ENCODE measurements around the gene CDH4. TPM values are rescaled to one million over a fixed set of nuclear protein-coding genes. Genes with fewer than 3 reads are reported as not detected.

The CDH4 gene
- total and polyA plus RNA-seq, 4 donors: 0.06 to 0.10 TPM; not detected in 2

DNA sequence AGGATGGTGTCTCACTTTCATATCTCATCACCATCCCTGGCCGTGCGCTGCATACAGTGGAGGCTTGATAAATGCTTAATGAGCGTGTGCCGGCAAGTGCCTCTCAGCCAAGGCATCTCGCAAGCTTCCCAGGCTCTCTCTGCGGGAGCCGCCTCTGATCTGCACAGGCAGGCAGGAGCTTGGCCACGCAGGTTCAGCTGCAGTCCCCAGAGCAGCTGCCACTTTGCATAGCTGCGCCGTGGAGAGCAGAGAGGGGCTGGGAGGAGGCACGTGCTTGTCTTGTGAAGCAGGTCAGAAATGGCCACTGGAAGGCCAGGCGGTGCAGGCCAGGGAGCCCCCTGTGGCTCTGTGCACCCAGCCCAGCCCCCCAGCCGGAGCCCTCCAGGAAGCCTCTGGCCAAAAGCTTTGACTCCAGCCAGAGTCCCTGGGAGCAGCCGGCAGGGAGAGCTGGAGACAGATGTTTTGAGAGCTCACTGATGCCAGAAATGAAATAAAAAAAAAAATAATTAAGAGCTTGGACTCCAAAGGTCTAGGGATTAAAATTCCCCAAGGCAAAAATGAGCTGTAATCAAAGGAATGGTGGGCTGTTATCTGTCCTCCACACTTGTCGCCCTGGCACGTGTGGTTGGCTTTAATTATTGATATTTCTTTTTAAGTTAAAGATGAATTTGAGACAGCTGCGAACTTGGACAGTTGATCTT is 377.0 kb downstream of the CDH4 start:
- no peaks in the 10 kb centered on the region for H3K36me3 ChIP-seq (ENCODE audit: control insufficient read depth in 1 of 2, insufficient read depth in 2 of 2, low read length in 1 of 2)
- DNase-seq (peak in 1 of 2 donors; percentile 67), ATAC-seq (ENCODE audit: low FRiP score) (no peak)
- H3K27me3 ChIP-seq (ENCODE audit: control insufficient read depth in 1 of 2, insufficient read depth in 2 of 2, low read length in 1 of 2): no peaks in the 10 kb centered on the region
- H3K9me3 ChIP-seq (ENCODE audit: control insufficient read depth, low read length): no peaks in the 10 kb centered on the region
- no peak overlapping the region for H3K27ac ChIP-seq (ENCODE audit: low read depth in 1 of 2, low read length in 2 of 2)
- 24 to 29% methylated on average over 17 of the region's 17 CpGs for WGBS, 2 donors
- intact Hi-C loops (cut with DNase I): no loop called here
- H3K4me3 ChIP-seq (ENCODE audit: low read length in 2 of 2): no peak overlapping the region
- H3K4me1 ChIP-seq (ENCODE audit: control insufficient read depth in 1 of 2, insufficient read depth in 2 of 2, low read length in 2 of 2): no peaks in the 10 kb centered on the region

DNA sequence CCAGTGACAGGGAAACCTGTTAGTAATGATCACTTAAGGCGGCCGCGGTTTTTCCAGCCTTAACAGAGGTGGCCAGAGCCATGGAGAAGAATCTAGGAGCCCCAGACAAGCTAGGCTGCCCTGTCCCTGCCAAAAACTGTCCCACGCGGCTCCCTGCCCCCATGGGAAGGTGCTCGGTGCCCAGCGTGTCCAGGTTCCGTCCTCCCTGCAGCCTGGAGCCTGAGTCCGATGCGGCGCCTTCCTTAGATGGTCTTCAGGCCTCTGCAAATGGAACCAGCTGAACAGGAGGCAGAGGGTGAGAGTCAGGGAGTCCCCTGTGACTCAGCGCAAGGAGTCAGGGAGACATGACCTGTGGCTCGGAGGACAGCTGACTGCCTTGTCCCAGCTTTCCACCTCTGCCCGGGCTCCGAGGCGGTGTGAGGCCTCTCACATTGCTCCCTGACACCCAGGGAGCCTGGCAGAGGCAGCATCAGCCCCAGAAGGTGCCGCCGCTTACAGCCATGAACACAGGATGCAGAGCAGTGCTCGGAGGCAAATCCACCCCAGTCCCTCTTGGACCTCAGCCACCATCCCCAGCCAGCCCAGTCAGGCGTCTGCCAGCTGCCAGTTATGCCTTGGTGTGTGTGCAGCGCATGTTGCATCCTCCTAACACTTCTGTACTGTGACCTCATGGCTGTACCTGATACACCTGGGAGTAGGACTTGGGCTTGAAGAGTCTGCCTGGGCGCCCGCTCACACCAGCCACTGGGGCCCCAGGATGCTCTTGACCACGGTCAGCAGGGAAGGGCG is 377.7 kb downstream of the CDH4 start:
- WGBS, 2 donors: 55 to 56% methylated on average over 25 of the region's 25 CpGs

DNA sequence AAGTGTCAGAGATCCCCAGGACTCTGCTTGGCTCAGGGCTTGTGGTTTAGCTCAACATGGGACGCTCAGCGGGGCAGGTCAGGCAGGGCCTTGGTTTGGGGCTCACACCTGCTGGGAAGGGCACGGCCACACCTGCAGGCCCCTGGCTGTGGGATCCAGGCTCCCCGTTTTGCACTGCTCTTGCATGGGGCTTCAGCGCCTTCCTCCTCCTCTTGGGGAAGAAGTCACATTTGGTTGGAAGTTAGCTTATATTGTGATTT is 378.3 kb downstream of the CDH4 start:
- Histone ChIP-seq H3K27me3 (ENCODE audit: control insufficient read depth in 1 of 2, insufficient read depth in 2 of 2, low read length in 1 of 2) (no peaks in the 10 kb centered on the region), H3K4me3 (ENCODE audit: low read length in 2 of 2) (no peak overlapping the region), H3K27ac (ENCODE audit: low read depth in 1 of 2, low read length in 2 of 2) (no peak overlapping the region), H3K36me3 (ENCODE audit: control insufficient read depth in 1 of 2, insufficient read depth in 2 of 2, low read length in 1 of 2) (no peaks in the 10 kb centered on the region), H3K9me3 (ENCODE audit: control insufficient read depth, low read length) (no peaks in the 10 kb centered on the region), H3K4me1 (ENCODE audit: control insufficient read depth in 1 of 2, insufficient read depth in 2 of 2, low read length in 2 of 2) (no peaks in the 10 kb centered on the region)
- intact Hi-C loops (cut with DNase I): no loop called here
- WGBS, 2 donors: 85 to 87% methylated on average over 5 of the region's 5 CpGs
- no peak for ATAC-seq (ENCODE audit: low FRiP score)
- no peak for DNase-seq

More for the DNA sequence above, 377.7 kb downstream of the CDH4 start:
- intact Hi-C loops (cut with DNase I): no loop called here
- DNase-seq (peak in 1 of 2 donors; percentile 61), ATAC-seq (ENCODE audit: low FRiP score) (no peak)
- no peaks in the 10 kb centered on the region for H3K4me1 ChIP-seq (ENCODE audit: control insufficient read depth in 1 of 2, insufficient read depth in 2 of 2, low read length in 2 of 2)
- H3K9me3 ChIP-seq (ENCODE audit: control insufficient read depth, low read length): no peaks in the 10 kb centered on the region
- no peak overlapping the region for H3K4me3 ChIP-seq (ENCODE audit: low read length in 2 of 2)
- no peak overlapping the region for H3K27ac ChIP-seq (ENCODE audit: low read depth in 1 of 2, low read length in 2 of 2)
- H3K36me3 ChIP-seq (ENCODE audit: control insufficient read depth in 1 of 2, insufficient read depth in 2 of 2, low read length in 1 of 2): no peaks in the 10 kb centered on the region
- H3K27me3 ChIP-seq (ENCODE audit: control insufficient read depth in 1 of 2, insufficient read depth in 2 of 2, low read length in 1 of 2): no peaks in the 10 kb centered on the region

DNA sequence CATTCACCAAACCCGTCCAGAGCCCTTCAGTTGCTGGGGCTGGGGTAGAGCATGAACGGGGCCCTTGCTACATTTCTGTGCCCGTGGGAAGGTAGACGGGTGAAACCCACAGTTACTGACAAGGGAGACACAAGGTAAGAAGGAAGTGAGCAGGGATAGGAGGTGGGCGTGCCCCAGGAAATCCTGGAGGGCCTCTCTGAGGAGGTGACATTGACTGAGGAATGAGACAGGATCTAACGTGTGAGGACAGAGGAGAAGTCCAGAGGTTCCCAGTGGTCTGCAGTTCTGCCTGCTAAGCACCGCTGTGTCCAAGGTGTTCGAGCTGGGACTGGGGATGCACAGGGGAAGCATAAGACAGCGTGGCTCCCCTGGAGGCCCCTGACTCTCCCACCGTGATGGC is 378.8 kb downstream of the CDH4 start:
- intact Hi-C loops (cut with DNase I): no loop called here
- Histone ChIP-seq H3K27me3 (ENCODE audit: control insufficient read depth in 1 of 2, insufficient read depth in 2 of 2, low read length in 1 of 2) (no peaks in the 10 kb centered on the region), H3K4me3 (ENCODE audit: low read length in 2 of 2) (no peak overlapping the region), H3K27ac (ENCODE audit: low read depth in 1 of 2, low read length in 2 of 2) (no peak overlapping the region), H3K9me3 (ENCODE audit: control insufficient read depth, low read length) (no peaks in the 10 kb centered on the region), H3K36me3 (ENCODE audit: control insufficient read depth in 1 of 2, insufficient read depth in 2 of 2, low read length in 1 of 2) (no peaks in the 10 kb centered on the region), H3K4me1 (ENCODE audit: control insufficient read depth in 1 of 2, insufficient read depth in 2 of 2, low read length in 2 of 2) (no peaks in the 10 kb centered on the region)
- 80% methylated on average over 10 of the region's 10 CpGs for WGBS, 2 donors
- DNase-seq (peak in 1 of 2 donors; percentile 47), ATAC-seq (ENCODE audit: low FRiP score) (no peak)

DNA sequence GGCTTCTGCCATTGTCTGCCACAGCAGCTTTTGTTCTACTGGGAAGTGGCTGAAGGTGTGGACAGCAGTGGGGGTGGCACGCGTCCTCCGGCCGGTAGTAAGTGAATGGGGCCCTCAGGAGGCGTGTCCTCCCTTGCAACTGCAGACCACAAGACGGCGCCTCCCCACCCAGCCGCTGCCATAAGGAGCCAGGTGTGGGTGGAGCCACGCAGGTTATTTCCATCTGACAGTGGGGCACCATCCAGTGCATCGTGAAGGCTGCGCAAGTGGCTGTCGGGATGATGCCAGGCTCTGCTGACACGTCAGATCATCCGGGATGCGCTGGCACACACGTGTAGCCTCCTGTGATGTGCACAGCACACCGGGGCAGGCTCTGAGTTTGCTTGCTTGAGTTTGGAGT is 379.7 kb downstream of the CDH4 start:
- no peak for ATAC-seq (ENCODE audit: low FRiP score)
- WGBS, 2 donors: 73 to 79% methylated on average over 17 of the region's 17 CpGs

DNA sequence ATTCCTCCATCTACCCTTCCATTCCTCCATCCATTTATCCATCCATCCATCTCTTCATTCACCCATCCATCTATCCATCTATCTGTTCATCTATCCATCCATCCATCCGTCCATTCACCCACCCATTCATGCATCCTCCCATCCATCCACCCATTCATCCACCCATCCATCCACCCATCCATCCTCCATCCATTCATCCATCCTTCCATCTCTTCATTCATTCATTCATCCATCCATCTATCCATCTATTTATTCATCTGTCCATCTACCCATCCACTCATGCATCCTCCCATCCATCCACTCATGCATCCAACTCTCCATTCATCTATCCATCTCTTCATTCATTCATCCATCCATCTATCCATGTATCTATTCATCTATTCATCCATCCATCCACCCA is 380.9 kb downstream of the CDH4 start:
- no peak for ATAC-seq (ENCODE audit: low FRiP score)
- DNase-seq: no peak
- intact Hi-C loops (cut with DNase I): no loop called here
- no peak overlapping the region for H3K4me3 ChIP-seq (ENCODE audit: low read length in 2 of 2)
- no peaks in the 10 kb centered on the region for H3K4me1 ChIP-seq (ENCODE audit: control insufficient read depth in 1 of 2, insufficient read depth in 2 of 2, low read length in 2 of 2)
- no peaks in the 10 kb centered on the region for H3K36me3 ChIP-seq (ENCODE audit: control insufficient read depth in 1 of 2, insufficient read depth in 2 of 2, low read length in 1 of 2)
- WGBS, 2 donors: 69 to 73% methylated on average over 1 of the region's 1 CpG
- no peaks in the 10 kb centered on the region for H3K9me3 ChIP-seq (ENCODE audit: control insufficient read depth, low read length)
- H3K27me3 ChIP-seq (ENCODE audit: control insufficient read depth in 1 of 2, insufficient read depth in 2 of 2, low read length in 1 of 2): no peaks in the 10 kb centered on the region
- no peak overlapping the region for H3K27ac ChIP-seq (ENCODE audit: low read depth in 1 of 2, low read length in 2 of 2)

More for the DNA sequence above, 379.7 kb downstream of the CDH4 start:
- Histone ChIP-seq H3K9me3 (ENCODE audit: control insufficient read depth, low read length) (no peaks in the 10 kb centered on the region), H3K27me3 (ENCODE audit: control insufficient read depth in 1 of 2, insufficient read depth in 2 of 2, low read length in 1 of 2) (no peaks in the 10 kb centered on the region), H3K27ac (ENCODE audit: low read depth in 1 of 2, low read length in 2 of 2) (no peak overlapping the region), H3K4me1 (ENCODE audit: control insufficient read depth in 1 of 2, insufficient read depth in 2 of 2, low read length in 2 of 2) (no peaks in the 10 kb centered on the region), H3K4me3 (ENCODE audit: low read length in 2 of 2) (no peak overlapping the region), H3K36me3 (ENCODE audit: control insufficient read depth in 1 of 2, insufficient read depth in 2 of 2, low read length in 1 of 2) (no peaks in the 10 kb centered on the region)
- intact Hi-C loops (cut with DNase I): no loop called here
- DNase-seq: peak in 1 of 2 donors; percentile 63

DNA sequence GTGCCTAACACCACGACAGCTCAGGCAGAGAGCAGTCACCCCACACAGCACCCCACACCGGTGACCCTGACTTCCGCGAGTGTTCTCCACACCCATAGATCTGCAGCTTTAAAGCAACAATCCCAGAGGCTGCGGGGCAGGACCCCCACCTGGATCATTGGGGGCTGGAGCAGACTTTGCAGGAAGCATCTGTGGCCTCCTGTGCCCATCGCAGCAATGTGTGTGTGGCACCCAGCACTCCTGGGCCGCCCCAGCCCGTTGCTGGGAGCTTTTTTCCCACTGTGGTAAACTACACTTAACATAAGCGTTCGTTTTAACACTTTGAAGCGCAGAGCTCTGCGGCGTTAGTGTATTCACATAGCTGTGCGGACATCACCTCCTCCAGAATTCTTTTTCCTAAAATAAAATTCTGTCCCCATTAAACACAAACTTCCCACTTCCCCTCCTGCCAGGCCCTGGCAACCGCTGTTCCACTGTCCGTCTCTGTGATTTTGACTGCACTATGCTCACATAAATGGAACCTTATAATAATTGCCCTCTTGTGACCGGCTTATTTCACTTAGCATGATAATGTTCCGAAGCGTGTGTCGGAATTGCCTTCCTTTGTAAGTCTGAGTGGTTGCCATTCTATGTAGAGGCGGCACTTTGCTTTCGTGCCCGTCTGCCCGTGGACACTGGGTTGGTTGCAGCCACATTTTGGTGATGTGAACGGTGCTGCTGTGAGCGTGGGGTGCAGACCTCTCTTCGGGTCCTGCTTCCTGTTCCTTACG is 382.5 kb downstream of the CDH4 start:
- DNase-seq (peak in 1 of 2 donors; percentile 46), ATAC-seq (ENCODE audit: low FRiP score) (no peak)
- H3K27me3 ChIP-seq (ENCODE audit: control insufficient read depth in 1 of 2, insufficient read depth in 2 of 2, low read length in 1 of 2): no peaks in the 10 kb centered on the region
- no peaks in the 10 kb centered on the region for H3K9me3 ChIP-seq (ENCODE audit: control insufficient read depth, low read length)
- H3K4me3 ChIP-seq (ENCODE audit: low read length in 2 of 2): no peak overlapping the region
- H3K27ac ChIP-seq (ENCODE audit: low read depth in 1 of 2, low read length in 2 of 2): no peak overlapping the region
- H3K36me3 ChIP-seq (ENCODE audit: control insufficient read depth in 1 of 2, insufficient read depth in 2 of 2, low read length in 1 of 2): no peaks in the 10 kb centered on the region
- H3K4me1 ChIP-seq (ENCODE audit: control insufficient read depth in 1 of 2, insufficient read depth in 2 of 2, low read length in 2 of 2): no peaks in the 10 kb centered on the region
- 83 to 86% methylated on average over 28 of the region's 28 CpGs for WGBS, 2 donors
- intact Hi-C loops (cut with DNase I): no loop called here

DNA sequence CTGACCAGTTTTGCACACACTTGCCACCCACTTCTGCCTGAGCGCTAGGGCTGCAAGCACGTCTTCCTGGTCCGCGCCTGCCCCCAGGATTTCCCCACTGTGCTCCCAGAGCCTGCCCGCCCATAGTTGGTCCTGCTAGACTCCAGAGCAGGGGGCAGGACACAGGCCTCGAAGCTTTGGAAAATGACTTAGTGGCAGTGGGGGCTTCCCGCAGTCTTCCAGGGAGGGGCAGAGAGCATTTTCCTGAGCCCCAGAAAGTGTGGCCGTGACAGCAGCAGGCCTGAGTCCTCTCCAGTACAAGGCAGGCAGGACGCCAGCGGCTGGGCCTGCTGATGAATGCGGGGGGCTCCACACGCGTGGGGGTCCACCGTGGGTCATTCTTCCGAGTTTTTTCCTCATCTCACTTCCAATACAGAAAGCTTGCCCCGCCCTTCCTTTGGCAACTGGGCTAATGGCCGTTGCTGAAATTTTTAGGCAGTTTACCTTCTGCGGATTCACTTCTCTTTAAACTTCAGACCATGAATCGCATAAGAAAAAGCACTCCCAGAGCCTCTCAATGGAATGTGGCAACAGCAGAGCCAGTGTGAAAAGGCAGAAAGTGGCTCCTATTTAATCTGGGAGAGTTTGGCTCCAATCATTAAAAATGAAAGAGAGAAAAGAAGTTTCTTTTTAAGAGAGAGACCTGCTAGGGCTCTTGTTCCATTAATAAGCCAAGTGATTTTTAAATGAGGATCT is 383.8 kb downstream of the CDH4 start:
- 62 to 66% methylated on average over 19 of the region's 19 CpGs for WGBS, 2 donors
- peak in 1 of 2 donors; percentile 67 for DNase-seq
- no peak for ATAC-seq (ENCODE audit: low FRiP score)
- Histone ChIP-seq H3K27ac (ENCODE audit: low read depth in 1 of 2, low read length in 2 of 2) (no peak overlapping the region), H3K27me3 (ENCODE audit: control insufficient read depth in 1 of 2, insufficient read depth in 2 of 2, low read length in 1 of 2) (no peaks in the 10 kb centered on the region), H3K36me3 (ENCODE audit: control insufficient read depth in 1 of 2, insufficient read depth in 2 of 2, low read length in 1 of 2) (no peaks in the 10 kb centered on the region), H3K9me3 (ENCODE audit: control insufficient read depth, low read length) (peaks cover under 1% of the 10 kb centered on the region), H3K4me1 (ENCODE audit: control insufficient read depth in 1 of 2, insufficient read depth in 2 of 2, low read length in 2 of 2) (no peaks in the 10 kb centered on the region), H3K4me3 (ENCODE audit: low read length in 2 of 2) (no peak overlapping the region)
- intact Hi-C loops (cut with DNase I): no loop called here
